Cardiac fibroblast (primary cell): Measurements from ENCODE around the gene STX16.

Experiments
- DNase-seq, 2 donors: peaks; one replicate each; pipeline versions ENCODE4 v3.0.0 to v3.0.0-alpha.2; 2010; ENCODE audit warnings: low read depth in 2 of 2
- H3K4me3 ChIP-seq, 2 donors: replicated peaks in 1 of 2; 1 replicate in 1 of 2; 2 replicates in 1 of 2; pipeline ENCODE4 v1.5.1; 2011; ENCODE audit warnings: low read depth in 2 of 2, low read length in 2 of 2, mild to moderate bottlenecking in 2 of 2, moderate library complexity in 1 of 2
- CTCF ChIP-seq: IDR thresholded peaks from one replicate; pipeline ENCODE4 v1.5.1; 2011; ENCODE audit warnings: low read depth, mild to moderate bottlenecking, low read length, inconsistent platforms

The STX16 gene

GRCh38 chr20:58661598-58662473 is 10.8 kb downstream of the STX16 start:
- no peak overlapping the region for H3K4me3 ChIP-seq
- TF ChIP-seq CTCF = no peak
- DNase-seq = no peak

- no peak for DNase-seq
- TF ChIP-seq CTCF = no peak
- no peak overlapping the region for H3K4me3 ChIP-seq
Measured at GRCh38 chr20:58664331-58664730, 13.2 kb downstream of the STX16 start.

- no peak overlapping the region for H3K4me3 ChIP-seq
- TF ChIP-seq CTCF = no peak
- no peak for DNase-seq
Measured at GRCh38 chr20:58664883-58665282, 13.8 kb downstream of the STX16 start.

GRCh38 chr20:58665606-58666005 is 14.5 kb downstream of the STX16 start:
- DNase-seq = no peak
- TF ChIP-seq CTCF = no peak
- H3K4me3 ChIP-seq = no peak overlapping the region

- no peak for TF ChIP-seq CTCF
- H3K4me3 ChIP-seq = no peak overlapping the region
- no peak for DNase-seq
Measured at GRCh38 chr20:58666702-58667101, 15.6 kb downstream of the STX16 start.

DNA sequence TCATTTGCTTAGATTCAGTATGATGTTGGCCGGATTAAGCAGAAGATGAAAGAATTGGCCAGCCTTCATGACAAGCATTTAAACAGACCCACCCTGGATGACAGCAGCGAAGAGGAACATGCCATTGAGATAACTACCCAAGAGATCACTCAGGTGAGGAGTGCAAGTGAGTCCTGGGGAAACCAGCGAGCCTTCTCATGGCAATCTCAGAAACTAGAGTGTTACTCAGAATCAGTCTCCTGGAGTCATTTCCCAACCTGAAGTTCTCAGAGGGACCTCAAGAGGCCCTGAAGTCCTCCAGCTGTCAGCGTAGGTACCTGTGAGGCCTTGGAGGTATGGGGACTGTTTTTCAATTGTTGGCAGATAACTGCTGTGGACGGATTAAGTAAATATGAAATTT is 16.9 kb downstream of the STX16 start:
- no peak for DNase-seq
- no peak overlapping the region for H3K4me3 ChIP-seq
- no peak for TF ChIP-seq CTCF
